ENCODE data around the gene CYB5R3. TPM values are rescaled to one million over a fixed set of nuclear protein-coding genes. Genes with fewer than 3 reads are reported as not detected.
"Not testable (repeated sequence)": the region's sequence is repeated elsewhere in the genome, so short reads cannot be mapped to it uniquely, and the experiment has no call there.

The CYB5R3 gene
- total and polyA plus RNA-seq, 4 experiments from 2014 or later, result 42.7 to 91.1 (median 44.8) TPM

- H3K9me3 Mint-ChIP-seq; POLR2A ChIA-PET (ENCODE audit: partially characterized antibody); H3K27ac ChIP-seq (ENCODE audit: low read depth, low read length); CTCF ChIA-PET (ENCODE audit: partially characterized antibody); H3K27me3 ChIP-seq (ENCODE audit: insufficient read depth, low read length); H3K27ac Mint-ChIP-seq; DNase-seq; H3K4me3 Mint-ChIP-seq; H3K9me3 ChIP-seq (ENCODE audit: control insufficient read depth in 1 of 2, low read length in 2 of 2); H3K27me3 Mint-ChIP-seq; H3K4me3 ChIP-seq (ENCODE audit: low read length in 2 of 2); intact Hi-C loops (cut with micrococcal nuclease); H3K4me1 ChIP-seq (ENCODE audit: insufficient read depth, low read length): not testable (repeated sequence)
- H3K36me3 ChIP-seq (ENCODE audit: insufficient read depth, low read length), result peaks cover 13% of the 10 kb centered on the region
- Mint-ChIP-seq H3K4me1 (peaks cover 5 to 12% (median 10%) of the 10 kb centered on the region in 4 donors), H3K36me3 (peaks cover 0 to 33% of the 10 kb centered on the region in 2 donors)
Observed at GRCh38 chr22:42577141-42577540, 72.1 kb downstream of the CYB5R3 start.

- H3K4me3 Mint-ChIP-seq; H3K9me3 ChIP-seq (ENCODE audit: control insufficient read depth in 1 of 2, low read length in 2 of 2); POLR2A ChIA-PET (ENCODE audit: partially characterized antibody); H3K9me3 Mint-ChIP-seq; H3K27ac ChIP-seq (ENCODE audit: low read depth, low read length); intact Hi-C loops (cut with micrococcal nuclease); H3K27me3 Mint-ChIP-seq; CTCF ChIA-PET (ENCODE audit: partially characterized antibody); H3K27me3 ChIP-seq (ENCODE audit: insufficient read depth, low read length); H3K4me1 Mint-ChIP-seq; H3K4me3 ChIP-seq (ENCODE audit: low read length in 2 of 2); DNase-seq; H3K4me1 ChIP-seq (ENCODE audit: insufficient read depth, low read length); H3K27ac Mint-ChIP-seq: not testable (repeated sequence)
- peaks cover 6 to 35% of the 10 kb centered on the region in 2 donors for H3K36me3 Mint-ChIP-seq
- H3K36me3 ChIP-seq (ENCODE audit: insufficient read depth, low read length), result peaks cover 13% of the 10 kb centered on the region
Observed at GRCh38 chr22:42575996-42576574, 73.1 kb downstream of the CYB5R3 start.

- H3K4me3 Mint-ChIP-seq; POLR2A ChIA-PET (ENCODE audit: partially characterized antibody); H3K4me1 Mint-ChIP-seq: not testable (repeated sequence)
Observed at GRCh38 chr22:42574468-42574867, 74.7 kb downstream of the CYB5R3 start.

GRCh38 chr22:42574046-42574445, 75.1 kb downstream of the CYB5R3 start:
- H3K27me3 Mint-ChIP-seq; CTCF ChIA-PET (ENCODE audit: partially characterized antibody); H3K4me1 ChIP-seq (ENCODE audit: insufficient read depth, low read length); H3K27ac ChIP-seq (ENCODE audit: low read depth, low read length); H3K27ac Mint-ChIP-seq; H3K9me3 Mint-ChIP-seq; intact Hi-C loops (cut with micrococcal nuclease); H3K9me3 ChIP-seq (ENCODE audit: control insufficient read depth in 1 of 2, low read length in 2 of 2); H3K4me3 Mint-ChIP-seq; POLR2A ChIA-PET (ENCODE audit: partially characterized antibody); H3K4me1 Mint-ChIP-seq; DNase-seq; H3K27me3 ChIP-seq (ENCODE audit: insufficient read depth, low read length); H3K4me3 ChIP-seq (ENCODE audit: low read length in 2 of 2): not testable (repeated sequence)
- H3K36me3 ChIP-seq (ENCODE audit: insufficient read depth, low read length), result peaks cover 13% of the 10 kb centered on the region
- H3K36me3 Mint-ChIP-seq, result peaks cover 10 to 41% of the 10 kb centered on the region in 2 donors

More at GRCh38 chr22:42574468-42574867, 74.7 kb downstream of the CYB5R3 start:
- H3K9me3 Mint-ChIP-seq; H3K9me3 ChIP-seq (ENCODE audit: control insufficient read depth in 1 of 2, low read length in 2 of 2); H3K4me3 ChIP-seq (ENCODE audit: low read length in 2 of 2); DNase-seq; H3K4me1 ChIP-seq (ENCODE audit: insufficient read depth, low read length); H3K27ac ChIP-seq (ENCODE audit: low read depth, low read length); intact Hi-C loops (cut with micrococcal nuclease); H3K27me3 Mint-ChIP-seq; H3K27me3 ChIP-seq (ENCODE audit: insufficient read depth, low read length); H3K27ac Mint-ChIP-seq; CTCF ChIA-PET (ENCODE audit: partially characterized antibody): not testable (repeated sequence)
- H3K36me3 Mint-ChIP-seq, result peaks cover 10 to 41% of the 10 kb centered on the region in 2 donors
- peaks cover 13% of the 10 kb centered on the region for H3K36me3 ChIP-seq (ENCODE audit: insufficient read depth, low read length)

GRCh38 chr22:42571068-42571467, 78.1 kb downstream of the CYB5R3 start:
- H3K27me3 ChIP-seq (ENCODE audit: insufficient read depth, low read length); H3K4me3 ChIP-seq (ENCODE audit: low read length in 2 of 2); CTCF ChIA-PET (ENCODE audit: partially characterized antibody); DNase-seq; H3K36me3 ChIP-seq (ENCODE audit: insufficient read depth, low read length); H3K27me3 Mint-ChIP-seq; H3K4me1 Mint-ChIP-seq; H3K27ac ChIP-seq (ENCODE audit: low read depth, low read length); intact Hi-C loops (cut with micrococcal nuclease); H3K4me3 Mint-ChIP-seq; H3K9me3 Mint-ChIP-seq; H3K9me3 ChIP-seq (ENCODE audit: control insufficient read depth in 1 of 2, low read length in 2 of 2); H3K4me1 ChIP-seq (ENCODE audit: insufficient read depth, low read length): not testable (repeated sequence)
- peak overlapping the region in 1 of 7 donors; percentile 41 for H3K27ac Mint-ChIP-seq
- H3K36me3 Mint-ChIP-seq, result peaks cover 10 to 32% of the 10 kb centered on the region in 2 donors
- POLR2A ChIA-PET (ENCODE audit: partially characterized antibody), result interaction anchor here (1.1 kb wide), 1 partner anchor 63 kb away, joined by 5 read pairs; no protein-coding TSS in a partner anchor

- H3K27ac Mint-ChIP-seq; intact Hi-C loops (cut with micrococcal nuclease); H3K27me3 Mint-ChIP-seq; H3K9me3 Mint-ChIP-seq; H3K4me3 ChIP-seq (ENCODE audit: low read length in 2 of 2); H3K9me3 ChIP-seq (ENCODE audit: control insufficient read depth in 1 of 2, low read length in 2 of 2); H3K27me3 ChIP-seq (ENCODE audit: insufficient read depth, low read length); CTCF ChIA-PET (ENCODE audit: partially characterized antibody); H3K4me1 Mint-ChIP-seq; H3K4me1 ChIP-seq (ENCODE audit: insufficient read depth, low read length); DNase-seq; H3K36me3 ChIP-seq (ENCODE audit: insufficient read depth, low read length); H3K27ac ChIP-seq (ENCODE audit: low read depth, low read length); H3K4me3 Mint-ChIP-seq: not testable (repeated sequence)
- POLR2A ChIA-PET (ENCODE audit: partially characterized antibody), result interaction anchor here (0.9 to 1.1 kb wide), 3 partner anchors 12 to 62 kb away, joined by 4 to 5 read pairs (median 5); partner anchors contain the start of gene POLDIP3
- H3K36me3 Mint-ChIP-seq, result peaks cover 10 to 29% of the 10 kb centered on the region in 2 donors
Observed at GRCh38 chr22:42570580-42570979, 78.6 kb downstream of the CYB5R3 start.

GRCh38 chr22:42567950-42568349, 81.2 kb downstream of the CYB5R3 start:
- H3K4me1 ChIP-seq (ENCODE audit: insufficient read depth, low read length); H3K9me3 Mint-ChIP-seq; DNase-seq; H3K4me1 Mint-ChIP-seq; H3K4me3 Mint-ChIP-seq; H3K9me3 ChIP-seq (ENCODE audit: control insufficient read depth in 1 of 2, low read length in 2 of 2); intact Hi-C loops (cut with micrococcal nuclease); H3K36me3 ChIP-seq (ENCODE audit: insufficient read depth, low read length); H3K27ac ChIP-seq (ENCODE audit: low read depth, low read length); H3K27ac Mint-ChIP-seq; H3K4me3 ChIP-seq (ENCODE audit: low read length in 2 of 2); H3K27me3 Mint-ChIP-seq; H3K27me3 ChIP-seq (ENCODE audit: insufficient read depth, low read length); CTCF ChIA-PET (ENCODE audit: partially characterized antibody): not testable (repeated sequence)
- H3K36me3 Mint-ChIP-seq, result peaks cover 10 to 21% of the 10 kb centered on the region in 2 donors
- POLR2A ChIA-PET (ENCODE audit: partially characterized antibody), result interaction anchor here (1.8 kb wide), 1 partner anchor 14 kb away, joined by 8 read pairs; no protein-coding TSS in a partner anchor
